ENCODE results near the gene PSPH.

Gene PSPH

GRCh38 chr7:55962014-55962413 lies 89.2 kb downstream of the PSPH start:
- no peak overlapping the region for H3K4me3 ChIP-seq (replicated peaks; ENCODE audit: insufficient read depth, low read length)
- no peak overlapping the region for H3K27ac ChIP-seq (replicated peaks)
- no peak for DNase-seq (ENCODE audit: low read depth in 1 of 2, low spot score in 1 of 2)
- no peaks in the 10 kb centered on the region for H3K27me3 ChIP-seq (ENCODE audit: insufficient read depth, poor library complexity, severe bottlenecking)
- TF ChIP-seq GABPA (IDR thresholded peaks at IDR 0.05; ENCODE audit: low read depth) (no peak), SPI1 (IDR thresholded peaks at IDR 0.05; ENCODE audit: borderline replicate concordance, low read depth) (no peak), POLR2AphosphoS5 (IDR thresholded peaks at IDR 0.05; ENCODE audit: low read depth) (no peak)
